HG03060 (cell line): Measurements from ENCODE around the gene ATL1.
"Not testable (repeated sequence)": the region's sequence is repeated elsewhere in the genome, so short reads cannot be mapped to it uniquely, and the experiment has no call there.

Experiments used
- ATAC-seq: cut with Tn5 transposase; IDR thresholded peaks from one replicate; pipeline ENCODE4 v1.9.1; 2021; ENCODE audit warnings: low read depth, moderate number of reproducible peaks; ENCODE audit not compliant: unreplicated experiment

The ATL1 gene

DNA sequence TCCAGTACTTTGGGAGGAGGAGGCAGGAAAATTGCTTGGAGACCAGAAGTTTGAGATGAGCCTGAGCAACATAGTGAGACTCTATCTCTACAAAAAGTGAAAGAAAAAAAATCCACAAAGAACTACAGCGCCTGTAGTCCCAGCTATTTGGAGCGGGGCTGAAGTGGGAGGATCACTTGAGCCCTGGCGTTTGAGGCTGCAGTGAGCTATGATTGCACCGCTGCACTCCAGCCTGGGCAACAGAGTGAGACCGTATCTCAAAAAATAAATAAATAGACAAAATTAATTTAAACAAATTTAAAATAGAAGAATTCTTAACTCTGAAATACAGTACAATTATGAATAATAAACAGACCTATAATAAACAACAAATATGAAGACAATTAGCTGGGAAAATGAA is 40.9 kb downstream of the ATL1 start:
- no peak for ATAC-seq

- ATAC-seq: no peak
Observed at GRCh38 chr14:50601394-50601793, 41.4 kb downstream of the ATL1 start.

GRCh38 chr14:50602035-50602434 is 42.1 kb downstream of the ATL1 start:
- ATAC-seq: no peak

GRCh38 chr14:50603565-50603964 is 43.6 kb downstream of the ATL1 start:
- ATAC-seq: no peak

DNA sequence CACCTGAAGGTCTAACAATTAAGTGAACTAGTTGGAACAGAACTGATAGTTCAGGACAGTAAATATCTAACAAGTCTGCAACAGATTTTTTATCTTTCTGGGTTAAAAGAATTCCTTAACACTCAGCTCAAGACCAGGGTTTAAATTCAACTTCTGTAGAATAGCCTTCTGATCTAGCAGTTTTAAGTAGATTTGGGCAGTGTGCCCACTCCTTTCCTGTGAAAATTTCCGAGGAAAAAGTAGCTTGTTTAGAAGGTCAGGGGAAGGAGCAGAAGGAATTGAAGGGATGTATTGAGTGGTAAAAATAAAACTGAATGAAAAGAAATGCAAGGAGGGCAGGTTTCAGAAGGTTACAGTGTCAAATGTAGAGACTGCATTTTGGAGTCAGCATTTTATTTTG is 45.8 kb downstream of the ATL1 start:
- no peak for ATAC-seq

DNA sequence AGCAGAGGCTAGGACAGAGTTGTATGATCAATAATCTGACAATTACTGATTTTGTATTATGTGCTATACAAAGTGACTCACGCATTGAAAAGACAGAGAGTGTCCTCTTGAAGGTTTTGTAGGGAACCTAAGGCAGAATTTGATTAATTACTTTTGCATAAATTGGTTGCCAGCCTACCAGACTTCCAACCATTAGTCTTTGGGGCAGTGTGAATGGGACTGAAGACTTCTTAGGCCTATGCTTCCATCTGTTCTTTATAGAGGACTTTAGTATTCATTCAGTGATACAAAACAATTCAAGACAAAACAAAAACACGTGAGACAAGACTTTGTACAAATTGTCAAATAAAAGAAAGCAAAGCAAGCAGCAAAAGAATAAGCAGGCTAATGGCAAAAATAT is 46.5 kb downstream of the ATL1 start:
- no peak for ATAC-seq

- ATAC-seq: no peak
Observed at GRCh38 chr14:50607181-50607580, 47.2 kb downstream of the ATL1 start.

DNA sequence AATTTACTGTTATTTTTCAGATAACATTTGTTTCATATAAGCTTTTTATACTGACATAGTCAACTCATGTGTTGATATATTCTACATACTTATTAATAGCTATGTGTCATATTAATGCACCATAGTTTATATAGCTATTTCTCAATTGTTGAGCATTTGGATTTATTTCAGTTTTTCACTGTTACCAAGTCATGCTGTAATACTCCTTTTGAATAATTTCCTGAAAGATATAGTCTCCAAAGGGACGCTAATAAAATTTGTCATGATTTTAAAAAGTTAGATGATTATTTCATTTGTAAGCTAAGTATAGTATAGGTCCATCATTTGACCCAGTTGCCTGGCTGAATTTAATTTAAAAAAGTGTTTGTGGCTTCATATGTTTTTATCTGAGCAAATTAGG is 47.8 kb downstream of the ATL1 start:
- ATAC-seq: no peak

DNA sequence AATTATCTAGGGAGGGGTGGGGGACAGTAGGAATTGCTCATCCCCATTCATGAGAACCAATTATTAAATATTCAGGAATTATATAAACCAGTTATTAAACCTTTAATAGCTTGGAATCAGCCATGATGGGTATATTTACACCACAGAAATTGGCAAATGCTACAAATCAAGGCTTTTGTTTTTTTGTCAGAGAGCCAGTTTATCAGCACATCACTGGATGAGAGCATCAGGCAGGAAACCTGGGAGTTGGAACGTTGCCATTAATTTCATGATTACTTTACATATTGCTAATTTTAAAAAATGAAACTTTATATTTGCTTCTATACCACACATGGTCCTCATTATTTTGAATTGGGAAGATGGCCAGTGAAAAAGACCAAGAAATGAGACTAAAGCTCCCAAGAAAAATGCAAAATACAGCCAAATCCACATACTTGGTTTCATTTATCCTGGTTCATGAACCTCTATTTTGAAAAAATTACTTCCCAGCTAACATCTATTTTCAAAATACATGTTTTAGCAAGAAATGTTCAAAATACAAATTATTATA is 48.4 kb downstream of the ATL1 start:
- no peak for ATAC-seq

DNA sequence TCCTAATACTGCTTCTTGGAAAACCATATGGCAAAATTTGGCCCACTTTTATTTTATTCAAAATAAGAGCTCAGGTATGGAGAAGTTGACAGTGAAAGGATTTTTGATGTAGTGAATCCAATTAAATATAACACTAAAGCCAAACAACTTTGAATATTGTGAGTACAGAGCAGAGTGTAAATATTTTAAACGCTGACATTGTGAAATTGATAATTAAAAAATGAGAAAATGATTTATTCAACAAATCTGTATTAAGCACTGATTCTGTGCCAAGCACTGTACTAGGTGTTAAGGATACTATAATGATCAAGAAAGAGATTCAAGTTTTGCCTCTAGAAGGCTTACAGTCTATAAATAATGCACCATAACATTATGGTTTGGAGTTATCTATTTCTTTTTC is 50.5 kb downstream of the ATL1 start:
- ATAC-seq: no peak

- ATAC-seq: no peak
Observed at GRCh38 chr14:50612806-50613205, 52.9 kb downstream of the ATL1 start.

DNA sequence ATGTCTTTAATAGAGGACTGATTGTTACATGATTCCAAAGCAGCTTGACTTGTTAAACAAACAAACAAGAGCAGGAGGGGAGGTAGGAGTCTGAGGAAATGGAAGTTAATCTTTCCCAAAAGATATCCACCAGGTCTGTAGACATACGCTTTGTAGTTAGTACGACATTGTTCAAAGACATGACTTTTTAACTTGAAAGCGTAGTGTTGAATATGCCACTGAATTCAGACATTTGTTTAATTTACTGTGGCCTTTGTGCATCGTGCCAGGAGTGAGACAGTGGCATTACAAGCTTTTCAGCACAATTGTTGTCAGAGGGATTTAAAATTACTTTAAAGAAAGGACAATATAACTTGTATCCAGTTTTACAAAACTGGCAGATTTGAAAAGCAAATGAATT is 55.1 kb downstream of the ATL1 start:
- ATAC-seq: no peak

DNA sequence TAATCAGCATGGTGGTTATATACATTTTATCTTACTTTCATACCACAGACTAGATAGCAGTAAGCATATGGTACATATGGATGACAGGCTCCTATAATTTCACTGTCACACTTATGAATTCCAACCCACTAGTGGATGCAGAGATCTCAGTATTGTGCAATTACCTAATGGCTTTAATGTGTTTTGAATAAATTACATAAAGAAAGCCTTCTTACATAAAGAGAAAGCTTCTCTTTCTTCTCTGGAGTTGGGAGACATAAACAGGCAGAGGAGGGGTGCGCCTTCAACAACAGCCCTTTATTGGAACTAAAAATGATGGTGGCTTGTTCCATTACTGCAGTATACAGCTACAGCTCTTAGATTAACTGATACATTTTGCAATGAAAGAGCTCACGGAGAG is 55.6 kb downstream of the ATL1 start:
- ATAC-seq: no peak

- no peak for ATAC-seq
Observed at GRCh38 chr14:50616275-50616674, 56.3 kb downstream of the ATL1 start.

GRCh38 chr14:50619569-50620141 is 59.7 kb downstream of the ATL1 start:
- ATAC-seq: no peak

GRCh38 chr14:50620341-50620740 is 60.4 kb downstream of the ATL1 start:
- ATAC-seq: no peak

- ATAC-seq: no peak
Observed at GRCh38 chr14:50622978-50623377, 63.0 kb downstream of the ATL1 start.

DNA sequence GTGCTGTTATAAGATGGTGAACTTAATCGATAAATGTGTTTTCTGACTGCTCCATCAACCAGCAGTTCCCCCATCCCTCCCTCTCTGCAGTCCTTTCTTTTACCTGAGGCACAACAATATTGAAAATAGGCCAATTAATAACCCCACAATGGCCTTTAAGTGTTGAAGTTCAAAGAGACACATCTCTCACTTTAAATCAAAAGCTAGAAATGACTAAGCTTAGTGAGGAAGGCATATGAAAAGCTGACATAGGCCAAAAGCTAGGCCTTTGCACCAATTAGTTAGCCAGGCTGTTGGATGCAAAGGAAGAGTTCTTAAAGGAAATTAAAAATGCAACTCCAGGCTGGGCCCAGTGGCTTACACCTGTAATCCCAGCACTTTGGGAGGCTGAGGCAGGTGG is 64.5 kb downstream of the ATL1 start:
- ATAC-seq: no peak

DNA sequence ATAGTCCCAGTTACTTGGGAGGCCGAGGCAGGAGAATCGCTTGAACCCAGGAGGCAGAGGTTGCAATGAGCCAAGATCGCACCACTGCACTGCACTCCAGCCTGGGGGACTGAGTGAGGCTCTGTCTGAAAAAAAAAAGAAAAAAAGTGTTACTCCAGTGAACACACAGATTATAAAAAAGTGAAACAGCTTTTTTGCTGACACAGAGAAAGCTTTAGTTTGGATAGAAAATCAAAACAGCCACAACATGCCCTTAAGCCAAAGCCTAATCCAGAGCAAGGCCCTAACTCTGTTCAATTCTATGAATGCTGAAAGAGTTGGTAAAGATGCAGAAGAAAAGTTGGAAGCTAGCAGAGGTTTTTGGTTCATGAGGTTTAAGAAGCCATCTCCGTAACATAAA is 65.0 kb downstream of the ATL1 start:
- ATAC-seq: not testable (repeated sequence)

- ATAC-seq: no peak
Observed at GRCh38 chr14:50631408-50631821, 71.5 kb downstream of the ATL1 start.

- no peak for ATAC-seq
Observed at GRCh38 chr14:50633954-50634353, 74.0 kb downstream of the ATL1 start.

GRCh38 chr14:50635141-50635540 is 75.2 kb downstream of the ATL1 start:
- ATAC-seq: no peak

- ATAC-seq: peak; percentile 57
Observed at GRCh38 chr14:50647282-50647681, 87.3 kb downstream of the ATL1 start.
